GM03348 (cell line): ENCODE measurements around the gene TTLL11.

Experiments
- DNase-seq: peaks from one replicate; pipeline ENCODE4 v3.0.0; 2012; ENCODE audit warnings: low spot score

Gene TTLL11

DNA sequence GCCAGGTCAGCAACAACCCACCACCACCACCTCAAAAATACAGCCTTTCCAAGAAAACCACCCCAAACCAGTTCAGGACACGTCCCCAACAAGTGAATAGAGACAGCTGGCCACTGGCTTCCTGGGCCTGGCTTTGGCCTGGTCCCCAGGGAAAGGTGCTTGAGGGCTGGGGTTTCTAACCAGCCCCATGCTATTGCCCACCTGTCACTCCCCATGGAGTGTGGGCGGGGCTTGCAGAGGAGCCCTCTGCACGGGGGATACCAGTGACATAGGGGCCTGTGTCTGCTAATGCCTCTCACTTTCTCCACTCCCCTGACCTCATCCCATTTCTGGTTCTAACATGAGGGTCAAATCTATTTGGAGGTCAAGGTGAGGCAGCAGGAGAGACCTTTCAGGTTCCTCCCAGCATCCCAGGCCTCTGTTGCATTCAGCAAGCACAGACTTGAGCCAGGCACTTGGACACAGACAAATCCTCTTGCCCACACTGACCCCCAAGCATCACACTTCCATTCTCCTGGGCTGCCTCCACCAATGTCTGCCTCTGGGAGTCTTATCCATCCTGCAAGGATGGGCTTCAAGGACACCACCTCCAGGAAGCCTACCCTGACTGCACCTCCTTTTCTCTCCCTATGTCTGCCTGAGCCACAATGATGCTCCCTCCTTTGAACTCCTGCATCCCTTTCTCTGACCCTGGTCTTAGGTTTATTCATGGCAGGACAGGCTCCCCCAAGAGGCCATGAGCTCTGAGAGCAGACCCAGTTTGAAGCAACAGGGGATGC, 16.1 kb upstream of the TTLL11 start:
- DNase-seq = no peak

DNA sequence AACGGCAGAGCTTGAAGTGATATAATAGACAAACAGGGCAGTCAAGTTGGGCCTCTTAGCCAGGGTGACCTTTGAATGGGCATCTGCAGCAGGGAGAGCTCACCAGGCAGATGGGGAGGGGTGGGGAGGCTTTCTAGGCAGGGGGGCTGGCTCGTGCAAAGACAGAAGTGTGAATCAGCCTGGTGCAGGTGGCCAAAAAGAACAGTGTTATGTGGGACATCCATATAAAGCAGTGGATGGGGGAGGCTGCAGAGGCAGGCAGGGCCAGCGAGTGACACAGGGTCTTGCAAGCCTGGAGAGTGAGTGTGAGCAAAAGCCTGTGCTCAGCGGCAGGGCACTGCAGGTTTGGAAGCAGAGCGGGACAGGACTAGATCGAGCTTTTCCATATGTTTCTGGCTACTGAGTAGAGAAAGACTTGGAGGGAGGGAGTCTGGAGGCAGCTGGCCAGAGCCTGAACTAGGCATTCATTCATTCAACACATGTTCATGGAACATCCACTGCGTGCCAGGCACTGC, 14.2 kb upstream of the TTLL11 start:
- no peak for DNase-seq

DNA sequence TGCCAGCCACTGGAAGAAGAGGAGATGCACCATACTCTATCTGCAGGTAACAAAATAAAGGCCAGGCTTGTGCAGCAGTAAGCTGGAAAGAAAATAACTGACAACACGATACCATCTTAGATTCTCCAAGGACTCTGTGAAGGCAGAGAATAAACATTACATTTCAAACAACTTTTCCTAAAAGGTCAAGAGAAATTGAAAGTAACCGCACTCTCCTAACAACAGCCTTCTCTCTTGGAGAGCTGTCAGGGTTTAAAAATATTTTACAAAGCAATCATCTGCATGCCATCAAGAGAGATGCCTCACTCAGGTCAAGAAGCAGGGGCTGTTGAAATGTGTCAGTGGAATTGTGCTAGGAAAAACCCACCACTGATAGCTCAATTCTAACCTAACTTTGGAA, 13.5 kb upstream of the TTLL11 start:
- no peak for DNase-seq

DNA sequence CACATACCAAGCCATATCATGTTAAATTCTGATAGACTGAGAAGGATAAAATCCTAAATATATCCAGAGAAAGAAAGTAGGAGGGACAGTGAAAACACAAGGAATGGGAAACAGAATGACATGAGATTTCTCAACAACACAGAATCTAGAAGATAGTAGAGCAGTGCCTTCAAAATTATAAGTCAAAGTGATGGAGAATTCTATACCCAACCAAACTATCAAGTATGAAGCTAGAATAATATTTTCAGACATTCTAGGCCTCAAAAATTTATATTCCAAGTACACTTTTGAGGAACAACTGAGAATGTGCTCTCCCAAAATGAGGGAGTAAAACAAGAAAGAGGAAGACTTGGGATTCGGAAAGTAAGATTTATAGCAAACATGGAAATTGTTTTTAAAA, 10.9 kb upstream of the TTLL11 start:
- no peak for DNase-seq

DNA sequence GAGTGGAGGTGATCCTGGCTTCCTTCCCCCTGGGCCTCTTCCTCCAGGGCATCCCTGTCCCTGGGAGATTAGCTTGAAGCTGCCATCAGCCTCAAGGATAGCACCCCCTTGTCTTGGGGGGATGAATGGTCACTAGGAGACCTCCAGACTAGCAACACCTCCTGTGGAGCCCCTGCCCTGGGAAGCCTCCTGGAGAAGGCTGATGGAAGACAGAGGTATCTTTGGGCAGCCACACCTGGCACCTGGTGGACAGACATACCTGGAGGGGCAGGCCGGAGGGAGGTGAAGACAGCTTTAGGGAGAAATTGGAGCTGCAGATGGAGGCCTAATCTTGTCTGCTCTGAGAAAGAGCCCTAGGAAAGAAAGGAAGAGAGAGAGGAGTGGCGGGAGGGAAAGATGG, 9.0 kb upstream of the TTLL11 start:
- no peak for DNase-seq

DNA sequence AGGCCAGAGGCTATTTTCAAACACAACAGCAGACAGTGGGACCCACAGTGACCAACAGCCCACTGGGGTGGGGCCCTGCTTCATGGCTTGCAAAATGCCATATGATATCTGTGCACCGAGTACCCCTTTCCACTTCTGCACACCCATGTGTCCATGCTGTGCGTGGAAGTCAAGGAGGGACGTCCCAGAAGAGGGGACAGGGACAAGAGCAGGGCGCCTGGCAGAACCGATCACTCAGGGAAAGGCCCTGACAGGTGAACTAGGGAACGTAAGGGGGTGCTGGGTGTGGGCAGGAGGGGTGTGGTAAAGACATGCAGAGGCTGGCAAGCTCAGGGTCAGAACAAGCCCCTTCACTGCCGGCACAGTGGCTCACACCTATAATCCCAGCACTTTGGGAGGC, 7.6 kb upstream of the TTLL11 start:
- DNase-seq = no peak

DNA sequence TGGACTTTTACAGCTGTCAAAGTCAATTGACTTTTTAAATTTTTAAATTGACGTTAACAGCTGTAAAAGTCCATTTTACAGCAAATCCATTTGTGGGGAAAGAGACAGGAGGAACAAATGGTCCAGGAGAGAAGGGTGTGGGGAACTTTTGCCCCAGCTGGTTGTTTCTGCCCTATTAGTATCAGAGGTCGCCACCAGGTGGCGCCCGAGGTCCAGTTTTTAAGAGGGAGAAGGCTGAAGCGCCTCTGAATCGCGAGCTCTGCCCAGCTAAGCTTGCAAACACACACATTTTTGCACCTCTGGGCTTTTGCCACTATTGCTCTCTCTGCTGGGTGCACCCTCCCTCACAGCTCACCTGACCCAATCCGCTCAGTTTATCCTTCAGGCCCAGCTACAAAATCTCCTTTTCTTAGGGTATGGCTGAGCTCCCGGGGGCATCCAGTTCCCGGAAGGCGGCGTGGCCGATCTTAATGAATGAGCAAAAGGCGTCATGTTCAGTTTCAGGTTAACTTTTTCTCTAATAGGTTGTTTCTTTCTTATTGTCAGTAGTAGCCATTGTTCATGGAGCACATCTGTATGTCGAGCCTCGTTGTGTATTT, 6.3 kb upstream of the TTLL11 start:
- peak; percentile 88 for DNase-seq

DNA sequence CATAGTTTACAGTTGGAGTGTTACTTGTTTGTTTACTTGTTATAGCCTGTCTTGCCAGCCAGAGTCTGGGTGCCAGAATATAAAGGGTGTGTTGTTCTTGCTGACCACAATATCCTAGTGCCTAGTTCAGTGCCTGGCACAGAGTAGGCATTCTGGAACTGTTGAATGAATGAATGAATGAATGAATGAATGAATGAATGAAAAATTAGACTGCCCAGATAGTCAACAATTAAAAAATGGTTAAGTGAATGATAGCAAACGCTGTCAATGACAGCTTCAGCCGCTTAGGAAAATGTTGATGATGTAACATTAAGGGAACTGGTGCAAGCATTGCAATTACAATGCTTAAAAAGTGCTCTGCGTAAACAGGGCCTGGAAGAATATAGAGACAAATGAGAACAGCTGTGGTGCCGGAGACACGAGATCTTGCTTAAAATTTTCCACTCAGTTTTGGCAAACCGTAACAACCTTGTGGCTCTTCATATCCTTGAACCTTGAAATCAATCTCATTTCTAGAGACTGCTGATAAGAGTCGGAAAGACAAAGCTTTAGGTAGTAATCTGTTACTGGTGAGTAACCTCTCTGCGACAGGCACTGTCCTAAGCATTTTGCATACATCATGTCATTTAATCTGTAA, 4.7 kb upstream of the TTLL11 start:
- DNase-seq = no peak

DNA sequence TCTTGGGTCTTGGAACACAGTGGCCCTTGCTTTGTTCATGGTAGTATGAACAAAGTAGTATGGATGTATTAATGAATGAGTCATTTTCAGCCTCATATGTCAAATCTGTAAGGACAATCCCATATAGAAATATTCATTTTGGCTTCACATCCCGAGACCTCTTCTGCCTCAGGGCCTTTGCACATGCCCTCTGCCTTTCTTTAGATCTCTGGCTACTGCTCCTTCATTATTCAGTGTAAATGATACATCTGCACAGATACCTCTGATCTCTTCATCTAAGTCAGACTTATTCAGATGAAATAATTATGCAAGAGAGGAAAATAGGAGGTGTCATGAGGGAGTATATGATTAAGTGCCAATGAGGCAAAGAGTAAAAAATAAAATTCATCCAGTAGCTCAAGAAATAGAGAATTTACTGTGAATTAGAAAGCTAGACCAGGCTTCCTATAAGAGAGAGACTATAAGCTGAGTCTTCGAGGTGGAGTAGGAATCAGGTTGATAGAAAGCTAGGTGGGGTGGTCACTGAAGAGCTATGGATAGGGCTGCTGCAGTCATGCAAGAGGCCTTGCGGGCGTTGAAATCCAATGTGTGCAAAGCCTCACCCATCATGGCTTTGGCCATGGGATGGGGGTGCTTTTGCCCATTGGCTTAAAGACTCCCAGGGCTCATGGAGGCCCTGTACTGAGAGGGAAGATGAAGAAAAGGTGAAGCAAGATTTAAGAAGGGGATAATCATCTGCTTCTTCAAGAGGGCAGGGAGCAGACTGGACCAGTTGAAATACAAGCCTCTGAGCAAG, 3.7 kb upstream of the TTLL11 start:
- DNase-seq = no peak

DNA sequence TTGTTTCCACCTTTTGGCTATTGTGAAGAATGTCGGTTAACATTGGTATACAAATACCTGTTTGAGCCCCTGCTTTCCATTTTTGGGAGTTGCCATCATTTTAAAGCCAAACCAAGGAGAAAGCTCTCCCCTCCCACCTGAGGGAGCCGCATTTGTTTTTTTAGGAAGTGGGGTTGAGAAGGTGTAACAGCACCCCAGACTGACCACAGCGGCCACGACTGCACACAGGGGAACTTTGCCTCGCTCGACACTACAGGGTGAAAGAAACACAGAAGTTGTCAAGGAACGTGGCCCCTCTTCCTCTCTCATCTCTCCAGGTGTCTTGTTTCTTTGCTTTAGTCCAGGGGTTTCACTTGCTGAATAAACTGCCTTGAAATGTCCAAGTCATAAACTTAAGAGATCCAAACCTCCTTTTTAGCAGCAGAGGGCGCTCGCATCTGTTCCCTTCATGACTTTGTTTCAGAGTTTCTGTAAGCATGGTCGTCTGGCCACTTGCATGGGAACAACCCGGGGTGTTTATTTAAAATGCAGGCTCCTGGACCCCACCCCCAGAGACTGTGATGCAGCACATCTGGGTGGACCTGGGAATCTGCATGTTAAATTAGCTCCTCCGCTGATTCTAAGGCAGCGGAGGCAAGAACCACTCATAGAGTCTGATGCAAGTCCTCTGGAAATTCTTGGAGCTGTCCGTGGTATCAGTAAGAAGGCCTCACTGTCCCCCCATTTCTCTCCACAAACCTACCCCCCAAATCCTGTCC, 2.1 kb upstream of the TTLL11 start:
- DNase-seq = peak; percentile 61

DNA sequence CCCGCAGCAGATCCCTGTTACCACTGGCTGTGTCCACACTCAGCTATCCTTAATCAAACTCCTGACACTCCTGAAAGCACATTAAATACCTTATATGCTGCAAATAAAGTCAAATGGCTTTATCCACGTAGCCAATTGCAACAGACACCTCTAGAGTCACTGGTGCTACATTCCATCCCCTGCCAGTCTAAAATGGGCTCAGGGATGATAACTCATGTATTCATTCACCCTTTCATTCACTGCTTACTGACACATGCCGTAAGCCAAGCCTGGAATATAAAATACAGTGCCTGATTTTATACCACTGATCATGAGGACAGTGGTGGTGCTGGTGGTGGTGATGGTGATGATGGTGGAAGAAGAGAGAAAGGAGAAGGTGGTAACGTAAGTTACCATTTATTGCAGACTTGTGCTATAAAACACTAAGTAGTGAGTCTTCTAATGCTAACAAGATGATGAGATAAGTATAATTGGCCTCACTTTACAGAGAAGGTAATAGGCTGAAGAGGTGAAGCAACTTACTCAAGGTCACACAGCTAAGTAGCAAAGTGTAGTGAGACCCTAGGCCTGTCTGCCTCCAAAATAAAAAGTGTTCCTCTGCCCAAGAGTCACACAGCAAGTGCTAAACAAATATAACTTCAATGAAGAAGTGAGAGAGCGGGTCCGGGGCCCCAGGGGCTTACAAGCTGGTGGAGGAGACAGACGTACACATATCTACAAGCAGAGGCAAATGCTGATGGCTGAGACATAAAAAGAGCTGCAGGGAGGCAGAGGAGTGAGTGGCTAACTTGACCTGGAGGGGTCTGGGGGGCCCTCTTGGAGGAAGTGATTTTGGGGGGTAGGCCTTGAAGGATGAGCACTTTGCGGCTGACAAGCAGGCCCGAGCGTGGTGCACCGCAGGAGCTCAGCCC, 1.2 kb downstream of the TTLL11 start:
- no peak for DNase-seq

DNA sequence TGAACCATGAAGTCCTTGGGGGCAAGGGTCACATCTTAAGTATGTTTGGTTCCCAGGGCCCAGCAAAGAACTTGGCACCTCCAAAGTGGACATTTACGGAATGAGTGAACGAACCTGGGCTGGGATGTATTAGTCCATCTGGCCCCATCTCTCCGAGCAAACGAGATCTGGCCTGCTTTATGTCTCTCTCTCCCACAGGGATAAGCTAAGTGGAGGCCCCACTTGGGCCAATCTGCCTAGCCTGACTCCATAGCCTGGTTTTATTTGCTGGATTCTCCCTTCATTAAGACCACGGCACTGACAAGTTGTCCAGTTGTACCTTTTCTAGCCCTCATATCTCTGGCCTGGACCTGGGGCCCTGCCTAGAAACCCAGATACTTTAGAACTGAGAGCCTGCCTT, 2.1 kb downstream of the TTLL11 start:
- no peak for DNase-seq

DNA sequence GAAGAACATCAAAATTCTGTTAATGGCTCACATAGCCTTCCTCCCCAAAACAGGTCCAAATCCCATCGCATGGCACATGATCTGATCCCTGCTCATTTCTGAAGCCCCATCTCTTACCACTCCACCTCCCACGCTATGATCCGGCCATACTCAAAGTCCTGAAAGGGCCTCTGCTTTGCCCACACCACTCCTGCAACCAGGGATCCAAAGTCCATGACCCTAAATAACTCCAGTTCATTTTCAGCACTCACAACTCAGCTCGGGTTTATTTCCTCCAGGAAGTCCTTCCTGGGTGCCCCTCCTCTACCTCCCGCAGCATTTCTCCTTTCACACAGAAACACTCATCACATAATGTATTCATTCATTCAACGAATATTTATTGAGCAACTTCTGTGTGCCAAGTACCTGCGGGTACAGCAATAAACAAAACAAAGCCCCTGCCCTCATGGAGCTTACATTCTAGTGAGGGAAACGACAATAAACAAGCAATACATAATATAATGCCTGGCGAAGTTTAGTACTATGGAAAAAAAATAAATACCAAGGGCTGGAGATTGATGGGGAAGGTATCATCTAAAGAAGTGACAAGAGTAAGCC, 2.7 kb downstream of the TTLL11 start:
- DNase-seq = no peak

DNA sequence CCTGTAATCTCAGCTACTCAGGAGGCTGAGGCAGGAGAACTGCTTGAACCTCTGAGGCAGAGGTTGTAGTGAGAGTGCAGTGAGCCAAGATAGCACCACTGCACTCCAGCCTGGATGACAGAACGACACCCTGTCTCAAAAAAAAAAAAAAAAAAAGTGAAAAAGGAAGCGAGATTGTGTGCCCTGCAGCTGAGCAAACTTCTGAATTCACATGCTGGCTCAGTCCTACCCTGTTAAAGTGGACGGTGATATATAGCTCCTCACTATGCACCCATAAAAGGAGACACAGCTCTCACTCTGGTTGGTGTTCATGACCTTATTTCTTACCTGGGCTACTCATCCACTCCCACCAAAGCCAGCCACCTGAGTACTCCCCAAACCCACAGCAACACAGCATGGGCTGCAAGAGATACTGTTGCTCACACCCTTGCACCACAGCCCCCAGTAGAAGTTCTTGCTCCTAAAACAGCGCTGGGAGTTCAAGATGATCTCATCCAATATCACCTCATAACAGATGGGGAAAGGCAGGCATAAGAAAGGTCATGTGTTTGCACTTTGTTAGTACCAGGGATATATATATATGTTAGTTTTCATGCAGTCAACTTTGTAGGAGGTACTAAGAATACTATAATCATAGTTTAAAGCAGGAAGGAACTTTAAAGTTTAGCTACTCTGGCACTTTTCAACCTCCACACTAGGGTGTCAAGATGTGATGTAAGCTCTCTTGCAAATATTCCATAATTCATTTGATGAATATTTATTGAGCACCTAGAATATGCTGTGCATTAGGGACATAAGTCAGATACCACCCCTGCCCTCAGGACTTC, 4.0 kb downstream of the TTLL11 start:
- no peak for DNase-seq

DNA sequence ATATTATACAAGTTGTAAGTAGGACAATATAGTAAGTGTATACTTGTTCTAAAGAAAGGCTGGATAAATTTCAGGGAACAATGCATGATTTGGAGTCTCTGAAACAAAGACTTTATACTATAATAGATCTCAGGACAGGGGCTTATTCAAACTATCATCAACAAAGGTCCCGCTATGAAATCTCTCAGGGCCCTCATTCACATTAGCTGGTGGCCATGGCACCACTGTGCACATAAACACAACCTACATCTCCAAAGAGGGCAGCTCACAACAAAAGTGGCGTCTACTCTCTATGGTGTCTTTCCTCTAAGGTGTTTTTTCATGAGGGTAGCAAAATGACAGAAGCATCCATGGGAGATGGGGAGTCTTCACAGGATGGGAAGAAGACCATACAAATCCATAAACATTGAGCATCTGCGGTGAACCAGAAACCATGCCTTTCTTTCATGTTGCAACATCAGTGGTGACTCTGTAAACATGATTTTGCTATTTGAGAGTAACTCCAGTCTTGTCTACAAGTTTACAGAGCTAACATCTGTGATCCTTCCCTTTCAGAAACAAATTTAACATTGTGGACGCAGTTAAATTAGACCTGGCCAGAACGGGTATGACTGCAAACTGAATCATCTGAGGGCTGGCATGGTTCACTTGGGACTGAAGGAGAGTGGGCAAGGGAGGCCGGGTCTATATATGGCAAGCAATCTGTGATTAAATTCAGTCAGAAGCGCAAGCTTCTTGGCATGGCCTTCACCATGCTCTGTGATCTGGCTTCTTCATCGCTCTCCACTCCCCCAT, 5.5 kb downstream of the TTLL11 start:
- peak; percentile 43 for DNase-seq

DNA sequence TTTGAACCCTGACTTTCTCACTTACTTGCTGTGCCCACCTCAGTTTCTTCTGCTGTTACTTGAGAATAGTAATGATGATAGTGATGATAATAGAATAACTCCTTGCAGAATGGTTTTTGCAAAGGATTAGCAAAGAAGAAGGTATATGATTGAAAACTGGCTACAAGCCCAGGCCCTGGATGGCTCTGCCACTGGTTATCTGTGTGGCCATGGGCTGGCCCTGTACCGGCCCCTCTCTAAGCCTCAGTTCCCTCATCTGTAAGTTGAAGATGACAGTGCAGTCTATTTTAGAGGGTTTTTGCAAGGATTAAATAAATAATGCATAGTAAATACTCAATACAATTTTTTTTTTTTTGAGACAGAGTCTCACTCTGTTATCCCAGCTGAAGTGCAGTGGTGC, 6.2 kb downstream of the TTLL11 start:
- DNase-seq = no peak

DNA sequence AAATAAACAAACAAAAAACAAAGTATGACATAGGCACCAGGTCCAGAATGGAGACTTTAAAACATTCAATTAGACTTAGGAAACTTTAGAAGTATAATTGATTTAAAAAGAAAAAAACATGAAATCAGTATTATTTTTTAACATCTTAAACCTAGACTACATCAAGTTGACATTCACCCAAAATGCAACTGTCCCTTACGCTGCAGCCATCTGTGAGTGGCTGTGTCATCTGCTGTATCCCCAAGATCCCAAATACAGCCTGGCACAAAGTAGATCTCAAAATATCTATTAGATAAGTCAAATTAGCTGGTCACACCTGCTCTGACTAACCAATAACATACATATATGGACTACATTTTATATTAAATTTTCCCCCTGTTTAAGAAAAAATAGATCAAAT, 7.8 kb downstream of the TTLL11 start:
- no peak for DNase-seq

DNA sequence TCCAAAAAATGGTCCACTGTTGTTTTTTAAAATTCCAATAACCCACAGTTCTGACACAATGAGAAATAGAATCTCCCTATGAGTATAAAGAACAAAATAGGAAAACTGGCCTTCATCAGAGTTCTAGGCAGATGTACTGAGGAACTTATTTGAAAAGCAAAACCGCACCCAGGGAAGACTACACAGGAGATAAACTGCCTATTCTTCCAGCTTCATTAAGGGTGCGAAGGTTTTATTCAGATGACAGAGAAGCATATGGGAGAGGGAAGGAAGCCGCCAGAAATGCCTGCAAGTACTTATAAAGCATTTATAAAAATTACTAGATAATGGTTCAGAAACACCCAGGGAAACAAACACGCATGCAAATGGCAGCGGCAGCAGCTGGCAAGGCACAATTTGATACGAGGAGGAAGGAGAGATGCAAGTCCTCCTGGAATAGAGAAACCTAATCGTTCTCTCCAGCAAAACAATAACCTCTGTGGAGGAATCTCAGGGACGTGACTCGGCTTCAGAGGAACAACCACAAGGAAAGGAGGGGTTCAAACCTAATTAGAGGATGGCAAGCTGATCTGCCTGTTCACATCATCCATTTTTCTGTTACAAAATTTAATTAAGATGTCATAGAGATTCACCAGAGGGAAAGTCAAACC, 9.0 kb downstream of the TTLL11 start:
- no peak for DNase-seq
